Stomach (tissue), 4 donors: ENCODE measurements around the gene PADI6.

Experiments used
- EP300 ChIP-seq: sonication (generic); formaldehyde crosslinking; IDR thresholded peaks from one replicate; pipeline ENCODE4 v1.6.1; 2017; ENCODE audit warnings: antibody characterized with exemption
- TF ChIP-seq, protein P1 (sequence below), 7 experiments: fragments of 450-650 bp in 4 of 7; fragments of 200-600 bp in 3 of 7; sonication (generic) in 3 of 7; IDR thresholded peaks; one replicate each; pipeline ENCODE4 v1.5.1; 2016 to 2019; ENCODE audit warnings: antibody characterized with exemption in 7 of 7, control low read depth in 2 of 7, mild to moderate bottlenecking in 1 of 7

DNA sequence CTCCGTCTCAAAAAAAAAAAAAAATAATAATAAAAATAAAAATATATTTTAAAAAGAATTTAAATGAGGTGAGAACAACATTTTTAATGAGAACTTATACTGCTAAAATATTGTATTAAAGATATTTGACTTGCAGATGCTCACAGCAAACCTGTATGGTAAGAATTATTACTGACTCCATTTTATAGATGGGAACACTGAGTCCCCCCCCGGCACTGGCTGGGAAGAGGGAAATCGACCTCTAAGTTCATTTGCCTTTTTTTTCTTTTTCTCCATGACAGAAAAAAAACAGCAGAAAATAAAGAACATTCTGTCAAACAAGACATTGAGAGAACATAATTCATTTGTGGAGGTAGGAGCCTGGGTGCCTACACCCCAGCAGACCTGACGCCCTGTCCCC lies 13.4 kb upstream of the PADI6 start:
- no peak for TF ChIP-seq EP300
- TF ChIP-seq, protein P1, sequence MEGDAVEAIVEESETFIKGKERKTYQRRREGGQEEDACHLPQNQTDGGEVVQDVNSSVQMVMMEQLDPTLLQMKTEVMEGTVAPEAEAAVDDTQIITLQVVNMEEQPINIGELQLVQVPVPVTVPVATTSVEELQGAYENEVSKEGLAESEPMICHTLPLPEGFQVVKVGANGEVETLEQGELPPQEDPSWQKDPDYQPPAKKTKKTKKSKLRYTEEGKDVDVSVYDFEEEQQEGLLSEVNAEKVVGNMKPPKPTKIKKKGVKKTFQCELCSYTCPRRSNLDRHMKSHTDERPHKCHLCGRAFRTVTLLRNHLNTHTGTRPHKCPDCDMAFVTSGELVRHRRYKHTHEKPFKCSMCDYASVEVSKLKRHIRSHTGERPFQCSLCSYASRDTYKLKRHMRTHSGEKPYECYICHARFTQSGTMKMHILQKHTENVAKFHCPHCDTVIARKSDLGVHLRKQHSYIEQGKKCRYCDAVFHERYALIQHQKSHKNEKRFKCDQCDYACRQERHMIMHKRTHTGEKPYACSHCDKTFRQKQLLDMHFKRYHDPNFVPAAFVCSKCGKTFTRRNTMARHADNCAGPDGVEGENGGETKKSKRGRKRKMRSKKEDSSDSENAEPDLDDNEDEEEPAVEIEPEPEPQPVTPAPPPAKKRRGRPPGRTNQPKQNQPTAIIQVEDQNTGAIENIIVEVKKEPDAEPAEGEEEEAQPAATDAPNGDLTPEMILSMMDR (IDR thresholded peaks at IDR 0.05): no peak
